H1 (cell line): ENCODE measurements around the gene C19orf53. TPM values are rescaled to one million over a fixed set of nuclear protein-coding genes. Genes with fewer than 3 reads are reported as not detected.

Experiments used
- CTCF ChIA-PET: fragments of 300-600 bp; sonication (Branson Sonifier 250); formaldehyde crosslinking; loops from one replicate; lab custom pipeline; 2021; ENCODE audit not compliant: partially characterized antibody; lab: Charles Lee
- POLR2A ChIA-PET: fragments of 300-600 bp; sonication (Branson Sonifier 250); formaldehyde crosslinking; loops from one replicate; lab custom pipeline; 2021; ENCODE audit warnings: inconsistent platforms; ENCODE audit not compliant: partially characterized antibody; lab: Charles Lee
- DNase-seq, 2 experiments: peaks; one replicate each; pipeline versions ENCODE4 v3.0.0 to v3.0.0-alpha.2; 2010 to 2022; ENCODE audit warnings: low spot score in 2 of 2, low read depth in 1 of 2, mixed read lengths in 1 of 2
- FAIRE-seq: peaks from 2 replicates; lab custom pipeline; 2011; peaks lifted over from hg19 to GRCh38; lab: Jason Lieb, UNC
- H2AFZ ChIP-seq: 2 replicates; pipeline ENCODE4 v1.8.1; 2012; ENCODE audit warnings: low read length, inconsistent platforms
- H2AK5ac ChIP-seq: 2 replicates; pipeline ENCODE4 v1.6.1; 2013; ENCODE audit warnings: low read depth, low read length
- H2BK120ac ChIP-seq: replicated peaks from 2 replicates; pipeline ENCODE3; 2013; ENCODE audit warnings: low read depth, low read length, inconsistent platforms
- H2BK12ac ChIP-seq: 2 replicates; pipeline ENCODE4 v1.6.1; 2013; ENCODE audit warnings: low read depth, low read length
- H2BK15ac ChIP-seq: 2 replicates; pipeline ENCODE4 v1.6.1; 2013; ENCODE audit warnings: low read length
- H2BK20ac ChIP-seq: 2 replicates; pipeline ENCODE4 v1.6.1; 2013; ENCODE audit warnings: low read length
- H2BK5ac ChIP-seq: 2 replicates; pipeline ENCODE4 v1.6.1; 2013; ENCODE audit warnings: low read depth, low read length
- H3K14ac ChIP-seq: 2 replicates; pipeline ENCODE4 v1.6.1; 2013; ENCODE audit warnings: inconsistent platforms; ENCODE audit not compliant: insufficient read length
- H3K18ac ChIP-seq: 2 replicates; pipeline ENCODE4 v1.6.1; 2013; ENCODE audit warnings: low read length; ENCODE audit errors: extremely low read depth
- H3K23ac ChIP-seq: 2 replicates; pipeline ENCODE4 v1.6.1; 2013; ENCODE audit warnings: inconsistent platforms; ENCODE audit not compliant: insufficient read length
- H3K23me2 ChIP-seq: 2 replicates; pipeline ENCODE4 v1.6.1; 2013; ENCODE audit warnings: low read depth, low read length
- H3K27ac ChIP-seq: 2 replicates; pipeline ENCODE4 v1.6.1; 2011; ENCODE audit warnings: low read depth, low read length, inconsistent platforms
- H3K27me3 ChIP-seq, 4 experiments: replicated peaks in 1 of 4; 1 replicate in 1 of 4; 2 replicates in 3 of 4; pipeline versions ENCODE4 v1.6.1 to v1.8.1; 2011 to 2013; ENCODE audit warnings: low read length in 3 of 4, mild to moderate bottlenecking in 3 of 4, inconsistent platforms in 2 of 4, mixed read lengths in 2 of 4, moderate library complexity in 1 of 4; ENCODE audit not compliant: control insufficient read depth in 3 of 4, insufficient read depth in 3 of 4; ENCODE audit errors: extremely low read depth in 1 of 4
- H3K36me3 ChIP-seq, 4 experiments: 2 replicates each; pipeline versions ENCODE4 v1.6.1 to v1.8.1; 2011 to 2013; ENCODE audit warnings: mild to moderate bottlenecking in 4 of 4, low read length in 3 of 4, moderate library complexity in 2 of 4, control low read depth in 1 of 4, inconsistent platforms in 1 of 4; ENCODE audit not compliant: insufficient read depth in 4 of 4, control insufficient read depth in 2 of 4
- H3K4ac ChIP-seq: replicated peaks from 2 replicates; pipeline ENCODE3; 2013; ENCODE audit warnings: low read length, low read depth, mixed read lengths, inconsistent platforms; ENCODE audit not compliant: insufficient read length
- H3K4me1 ChIP-seq, 4 experiments: replicated peaks in 1 of 4; 1 replicate in 1 of 4; 2 replicates in 3 of 4; pipeline versions ENCODE4 v1.6.1 to v1.8.1; 2011 to 2013; ENCODE audit warnings: low read length in 3 of 4, inconsistent platforms in 2 of 4, mixed read lengths in 1 of 4; ENCODE audit not compliant: insufficient read depth in 4 of 4, control insufficient read depth in 3 of 4
- H3K4me2 ChIP-seq, 2 experiments: 2 replicates each; pipeline versions ENCODE4 v1.6.1 to v1.8.1; 2011 to 2013; ENCODE audit warnings: low read depth in 2 of 2, low read length in 2 of 2, control low read depth in 1 of 2, inconsistent platforms in 1 of 2, mild to moderate bottlenecking in 1 of 2; ENCODE audit not compliant: insufficient read depth in 1 of 2
- H3K4me3 ChIP-seq, 4 experiments: fragments of 200-600, 300-600 bp in 1 of 4; sonication (generic), shearing (Covaris generic), sonication (Bioruptor Twin) in 1 of 4; 2 replicates each; pipeline versions ENCODE4 v1.5.1 to v1.8.1; 2011 to 2016; ENCODE audit warnings: low read length in 4 of 4, low read depth in 3 of 4, control low read depth in 2 of 4, inconsistent platforms in 2 of 4, mild to moderate bottlenecking in 2 of 4, mixed read lengths in 1 of 4, moderate library complexity in 1 of 4; ENCODE audit not compliant: insufficient read depth in 2 of 4; ENCODE audit errors: extremely low read depth in 1 of 4
- H3K56ac ChIP-seq: replicated peaks from 2 replicates; pipeline ENCODE3; 2013; ENCODE audit warnings: low read depth, mild to moderate bottlenecking, mixed read lengths, low read length, inconsistent platforms; ENCODE audit not compliant: insufficient read length
- H3K79me1 ChIP-seq: 2 replicates; pipeline ENCODE4 v1.6.1; 2013; ENCODE audit warnings: low read depth, low read length, control low read depth
- H3K79me2 ChIP-seq, 2 experiments: 2 replicates each; pipeline versions ENCODE4 v1.6.1 to v1.8.1; 2012 to 2013; ENCODE audit warnings: low read length in 2 of 2, mild to moderate bottlenecking in 2 of 2, inconsistent platforms in 1 of 2; ENCODE audit not compliant: insufficient read depth in 2 of 2, control insufficient read depth in 1 of 2
- H3K9ac ChIP-seq, 4 experiments: replicated peaks in 1 of 4; 1 replicate in 1 of 4; 2 replicates in 3 of 4; pipeline versions ENCODE4 v1.6.1 to v1.8.1; 2011 to 2013; ENCODE audit warnings: low read depth in 3 of 4, low read length in 3 of 4, control low read depth in 2 of 4, mild to moderate bottlenecking in 2 of 4, moderate library complexity in 2 of 4, inconsistent platforms in 1 of 4; ENCODE audit errors: extremely low read depth in 1 of 4
- H3K9me3 ChIP-seq, 2 experiments: 2 replicates each; pipeline versions ENCODE4 v1.6.1 to v1.8.1; 2012 to 2013; ENCODE audit warnings: mild to moderate bottlenecking in 2 of 2, moderate library complexity in 2 of 2, control low read depth in 1 of 2, inconsistent platforms in 1 of 2, low read depth in 1 of 2, low read length in 1 of 2, mixed read lengths in 1 of 2; ENCODE audit not compliant: insufficient read depth in 2 of 2
- H4K20me1 ChIP-seq, 2 experiments: replicated peaks in 1 of 2; 2 replicates each; pipeline versions ENCODE3 to v1.8.1; 2011 to 2013; ENCODE audit warnings: inconsistent platforms in 2 of 2, low read length in 2 of 2, mild to moderate bottlenecking in 1 of 2; ENCODE audit not compliant: insufficient read depth in 2 of 2, control insufficient read depth in 1 of 2
- H4K5ac ChIP-seq: 2 replicates; pipeline ENCODE4 v1.6.1; 2013; ENCODE audit warnings: low read length, low read depth, mixed read lengths, inconsistent platforms; ENCODE audit not compliant: insufficient read length
- H4K8ac ChIP-seq: 2 replicates; pipeline ENCODE4 v1.8.0; 2013; ENCODE audit warnings: mild to moderate bottlenecking, moderate library complexity, low read length, inconsistent platforms; ENCODE audit not compliant: insufficient read depth; ENCODE audit errors: extremely low read depth
- H4K91ac ChIP-seq: replicated peaks from 2 replicates; pipeline ENCODE3; 2013; ENCODE audit warnings: low read length, mixed read lengths, inconsistent platforms; ENCODE audit not compliant: insufficient read length
- ASH2L ChIP-seq: fragments of 200-600, 300-600 bp; sonication (generic); IDR thresholded peaks from one replicate; pipeline ENCODE4 v1.7.1; 2017; ENCODE audit warnings: low read length
- CBX8 ChIP-seq: fragments of 300-800, 300-1000 bp; sonication (generic); IDR thresholded peaks from 2 replicates; pipeline ENCODE4 v1.7.1; 2016; ENCODE audit warnings: low read depth, low read length, borderline replicate concordance
- CHD1 ChIP-seq: IDR thresholded peaks from 2 replicates; pipeline ENCODE4 v1.6.1; 2012; ENCODE audit warnings: low read depth, low read length, improper control_type of control experiment
- WGBS, 2 experiments: shearing (Covaris generic) in 1 of 2; methylation state at CpG; one replicate each; pipeline versions ENCODE4 v1.1.6 to v1.1.7; 2013 to 2015; ENCODE audit warnings: low lambda C conversion rate in 2 of 2, mixed read lengths in 2 of 2, inconsistent platforms in 1 of 2, low coverage in 1 of 2, missing lambda C conversion rate in 1 of 2; ENCODE audit not compliant: insufficient replicate concordance in 2 of 2, insufficient coverage in 1 of 2, insufficient read length in 1 of 2; ENCODE audit errors: extremely low coverage in 1 of 2, missing lambda C conversion rate in 1 of 2; 5-methylcytosine and 5-hydroxymethylcytosine counted together
- polyA plus RNA-seq, 7 experiments: library from polyadenylated mRNA; depleted of rRNA in 3 of 7; stranded (reverse) in 5 of 7; unstranded in 2 of 7; fragments of >200 nt in 5 of 7; fragments of 200-250 nt in 2 of 7; gene quantifications; 1 replicate in 5 of 7; 2 replicates in 1 of 7; 4 replicates in 1 of 7; pipeline versions ENCODE4 v1.2.1 to v1.2.3, GENCODE V29; 2011 to 2013; ENCODE audit warnings: missing spikeins in 2 of 7, mixed read lengths in 2 of 7
- total RNA-seq: library from RNA; stranded (reverse); fragmentation: NEBNext Ultra II Directional; extraction: Animal tissue kit (Norgen Biotek cat#: 25700); gene quantifications from 2 replicates; pipeline ENCODE4 v1.2.1, GENCODE V29; 2021

The C19orf53 gene
- total and polyA plus RNA-seq, 2 of the 8 experiments (the other 6 are each of a cell fraction or from before 2014, with no cell fraction given), result 104 to 169 TPM

- H3K4me3 ChIP-seq, result no peak overlapping the region
- FAIRE-seq, result no peak
- no peak for DNase-seq
- H3K4me2 ChIP-seq, result no peak overlapping the region
- no peak overlapping the region for H2BK5ac ChIP-seq
- no peaks in the 10 kb centered on the region; a peak in 1 of 7 replicates for H3K4me1 ChIP-seq
- no peak overlapping the region for H3K4ac ChIP-seq
- H3K79me2 ChIP-seq, result no peaks in the 10 kb centered on the region
- POLR2A ChIA-PET, result interaction anchor here (0.6 to 2.1 kb wide), 5 partner anchors 12 to 28 kb away, joined by 3 to 6 read pairs (median 3); partner anchors contain the start of gene C19orf53
- no peak overlapping the region for H2AFZ ChIP-seq
- H2BK12ac ChIP-seq, result no peak overlapping the region
- H3K27me3 ChIP-seq, result no peaks in the 10 kb centered on the region
- H2BK20ac ChIP-seq, result no peak overlapping the region
- peaks cover 3% of the 10 kb centered on the region; the same call in 1 of the 2 replicates for H3K79me1 ChIP-seq
- H3K23me2 ChIP-seq, result peaks cover 4% of the 10 kb centered on the region; the same call in 1 of the 2 replicates
- H3K14ac ChIP-seq, result no peak overlapping the region
- H3K36me3 ChIP-seq, result peaks cover 3 to 17% (median 7%) of the 10 kb centered on the region in 4 experiments; a peak in 5 of 8 replicates
- TF ChIP-seq ASH2L, result no peak
- TF ChIP-seq CHD1, result no peak
- TF ChIP-seq CBX8, result no peak
- 99% methylated on average over 8 of the region's 9 CpGs; no CpG with 5 or more reads in 1 of the 2 experiments for WGBS, 2 experiments
- no peak overlapping the region for H3K18ac ChIP-seq
- peaks cover 2 to 15% of the 10 kb centered on the region in 2 experiments for H4K20me1 ChIP-seq
- H4K5ac ChIP-seq, result no peak overlapping the region
- no peak overlapping the region for H4K91ac ChIP-seq
- no peak overlapping the region for H2AK5ac ChIP-seq
- no peak overlapping the region for H2BK120ac ChIP-seq
- H4K8ac ChIP-seq, result no peak overlapping the region
- no peaks in the 10 kb centered on the region for H3K9me3 ChIP-seq
- H3K23ac ChIP-seq, result no peak overlapping the region
- H3K9ac ChIP-seq, result no peak overlapping the region
- CTCF ChIA-PET, result interaction anchor here (0.8 to 3.4 kb wide), 6 partner anchors 9 to 59 kb away, joined by 3 to 20 read pairs (median 6); no protein-coding TSS in a partner anchor
- no peak overlapping the region for H2BK15ac ChIP-seq
- no peak overlapping the region for H3K27ac ChIP-seq
- no peak overlapping the region for H3K56ac ChIP-seq
These were observed 28.8 kb downstream of the C19orf53 start for GRCh38 chr19:13803038-13803437.
